NT2/D1 (cell line): Measurements from ENCODE around the gene CATSPERZ.

Experiments
- SUZ12 ChIP-seq: IDR thresholded peaks from 2 replicates; pipeline ENCODE4 v1.6.1; 2011; ENCODE audit not compliant: insufficient read length, insufficient read depth; ENCODE audit errors: extremely low read depth
- YY1 ChIP-seq: IDR thresholded peaks from 2 replicates; pipeline ENCODE4 v1.6.1; 2011; ENCODE audit not compliant: insufficient read length, insufficient read depth
- ZNF274 ChIP-seq: IDR thresholded peaks from 2 replicates; pipeline ENCODE4 v1.6.1; 2011; ENCODE audit warnings: mild to moderate bottlenecking, low read depth, low read length

GRCh38 chr11:64256300-64256699 is 43.9 kb upstream of the CATSPERZ start:
- TF ChIP-seq YY1 (no peak), ZNF274 (no peak), SUZ12 (no peak)
